ENCODE measurements around the gene SLF2.

GRCh38 chr10:100894033-100894432, 18.7 kb upstream of the SLF2 start:
- TF ChIP-seq, protein P1, sequence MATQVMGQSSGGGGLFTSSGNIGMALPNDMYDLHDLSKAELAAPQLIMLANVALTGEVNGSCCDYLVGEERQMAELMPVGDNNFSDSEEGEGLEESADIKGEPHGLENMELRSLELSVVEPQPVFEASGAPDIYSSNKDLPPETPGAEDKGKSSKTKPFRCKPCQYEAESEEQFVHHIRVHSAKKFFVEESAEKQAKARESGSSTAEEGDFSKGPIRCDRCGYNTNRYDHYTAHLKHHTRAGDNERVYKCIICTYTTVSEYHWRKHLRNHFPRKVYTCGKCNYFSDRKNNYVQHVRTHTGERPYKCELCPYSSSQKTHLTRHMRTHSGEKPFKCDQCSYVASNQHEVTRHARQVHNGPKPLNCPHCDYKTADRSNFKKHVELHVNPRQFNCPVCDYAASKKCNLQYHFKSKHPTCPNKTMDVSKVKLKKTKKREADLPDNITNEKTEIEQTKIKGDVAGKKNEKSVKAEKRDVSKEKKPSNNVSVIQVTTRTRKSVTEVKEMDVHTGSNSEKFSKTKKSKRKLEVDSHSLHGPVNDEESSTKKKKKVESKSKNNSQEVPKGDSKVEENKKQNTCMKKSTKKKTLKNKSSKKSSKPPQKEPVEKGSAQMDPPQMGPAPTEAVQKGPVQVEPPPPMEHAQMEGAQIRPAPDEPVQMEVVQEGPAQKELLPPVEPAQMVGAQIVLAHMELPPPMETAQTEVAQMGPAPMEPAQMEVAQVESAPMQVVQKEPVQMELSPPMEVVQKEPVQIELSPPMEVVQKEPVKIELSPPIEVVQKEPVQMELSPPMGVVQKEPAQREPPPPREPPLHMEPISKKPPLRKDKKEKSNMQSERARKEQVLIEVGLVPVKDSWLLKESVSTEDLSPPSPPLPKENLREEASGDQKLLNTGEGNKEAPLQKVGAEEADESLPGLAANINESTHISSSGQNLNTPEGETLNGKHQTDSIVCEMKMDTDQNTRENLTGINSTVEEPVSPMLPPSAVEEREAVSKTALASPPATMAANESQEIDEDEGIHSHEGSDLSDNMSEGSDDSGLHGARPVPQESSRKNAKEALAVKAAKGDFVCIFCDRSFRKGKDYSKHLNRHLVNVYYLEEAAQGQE (IDR thresholded peaks at IDR 0.05; ENCODE audit: insufficient read depth in 1 of 2, low read depth in 2 of 2, low read length in 2 of 2): no peak
- TF ChIP-seq SIN3A (IDR thresholded peaks at IDR 0.05; ENCODE audit: borderline replicate concordance, insufficient read depth, low read length) (no peak), POLR2AphosphoS5 (IDR thresholded peaks at IDR 0.05; ENCODE audit: low read depth, low read length) (no peak), TAF1 (IDR thresholded peaks at IDR 0.05; ENCODE audit: borderline replicate concordance, insufficient read depth, low read length) (no peak), FOXP2 (optimal IDR thresholded peaks at IDR 0.05; ENCODE audit: borderline replicate concordance, extremely low read depth, extremely low read length, insufficient read depth) (no peak)
